NCI-H146 (cell line): ENCODE data around the gene SH3BP5L.

Source experiments
- DNase-seq: peaks from one replicate; lab custom pipeline; 2025; lab: John Stamatoyannopoulos, UW

SH3BP5L gene

GRCh38 chr1:248776991-248777390 lies 48.7 kb downstream of the SH3BP5L start:
- no peak for DNase-seq

GRCh38 chr1:248775441-248775840 lies 50.3 kb downstream of the SH3BP5L start:
- no peak for DNase-seq
